Measurements from ENCODE around the gene ASB8. TPM values are rescaled to one million over a fixed set of nuclear protein-coding genes. Genes with fewer than 3 reads are reported as not detected.

ASB8 gene
- total and polyA plus RNA-seq, 9 of the 15 experiments (the other 6 are each of a cell fraction or from before 2014, with no cell fraction given) = 13.3 to 29.0 (median 19.6) TPM

DNA sequence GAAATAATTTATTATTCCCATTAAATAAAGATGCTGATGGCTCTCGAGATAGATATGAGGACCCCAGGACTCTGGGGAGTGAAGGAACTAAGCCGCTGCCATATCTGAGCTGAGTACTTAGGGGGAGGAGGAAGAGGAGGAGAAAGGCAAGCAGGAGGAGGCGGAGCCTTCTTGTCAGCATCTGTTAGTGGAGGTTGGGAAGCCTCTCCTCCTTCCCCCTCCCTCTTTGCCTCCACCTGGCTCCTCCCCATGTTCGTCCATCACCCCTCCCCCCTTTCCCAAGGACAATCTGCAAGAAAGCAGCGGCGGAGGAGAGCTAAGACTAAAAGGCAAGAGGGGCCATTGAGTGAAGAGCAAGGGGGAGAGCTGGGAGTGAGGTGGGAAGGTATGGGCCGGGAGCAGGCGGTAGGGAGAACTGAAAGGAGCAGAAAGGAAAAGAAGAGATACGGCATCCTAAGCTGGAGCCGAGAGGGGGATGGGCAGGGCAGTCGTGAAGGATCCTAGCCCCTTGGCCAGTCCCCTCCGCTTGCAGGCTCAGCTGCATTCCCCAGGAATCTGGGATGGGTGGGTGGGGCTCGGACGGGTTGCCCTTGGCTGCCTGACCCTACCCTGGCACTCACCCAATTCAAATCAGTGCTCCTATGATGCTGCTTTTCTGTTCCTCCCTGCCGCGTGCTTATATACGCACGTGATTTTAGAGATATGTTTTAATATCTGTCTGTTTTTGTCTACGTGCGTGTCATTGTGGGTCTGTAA is 38.1 kb downstream of the ASB8 start, which contains the start of gene PFKM (continued):
- TF ChIP-seq ZNF263 (CRISPR knock-in tag; IDR thresholded peaks at IDR 0.05; ENCODE audit: borderline replicate concordance) (0 out of 2 replicates have a peak, but pooled peaks have one; percentile 60), RBM25 (IDR thresholded peaks at IDR 0.05; ENCODE audit: low read depth, low read length, severe bottlenecking) (no peak), BHLHE40 (IDR thresholded peaks at IDR 0.05; ENCODE audit: low read length) (peak; percentile 80), ELK3 (CRISPR knock-in tag; IDR thresholded peaks at IDR 0.05) (no peak), RAD51 (IDR thresholded peaks at IDR 0.05; ENCODE audit: borderline replicate concordance, low read depth) (no peak), PML (IDR thresholded peaks at IDR 0.05; ENCODE audit: low read length) (no peak), ZNF134 (CRISPR knock-in tag; conservative IDR thresholded peaks at IDR 0.05) (no peak), ZNF12 (CRISPR knock-in tag; IDR thresholded peaks at IDR 0.05) (no peak), POU5F1 (IDR thresholded peaks at IDR 0.05; ENCODE audit: borderline replicate concordance, low read depth, low read length, partially characterized antibody) (no peak), ZNF431 (CRISPR knock-in tag; IDR thresholded peaks at IDR 0.05) (no peak), TCF7L2 (IDR thresholded peaks at IDR 0.05; ENCODE audit: low read depth, low read length) (no peak), ZNF764 (CRISPR knock-in tag; IDR thresholded peaks at IDR 0.05; ENCODE audit: low read depth) (no peak), GATAD2A (IDR thresholded peaks at IDR 0.05) (no peak; the same call in none of the 2 replicates), RCOR1 (IDR thresholded peaks at IDR 0.05; ENCODE audit: borderline replicate concordance in 1 of 2, low read depth in 2 of 2, low read length in 2 of 2) (peak; percentile 9 to 50; a peak in 3 of 4 replicates), ZNF165 (CRISPR knock-in tag; IDR thresholded peaks at IDR 0.05; ENCODE audit: borderline replicate concordance) (no peak), U2AF1 (optimal IDR thresholded peaks at IDR 0.05; ENCODE audit: low read depth, low read length) (no peak), POLR2AphosphoS2 (IDR thresholded peaks at IDR 0.05; ENCODE audit: low read length) (no peak), MAZ (CRISPR knock-in tag; conservative IDR thresholded peaks at IDR 0.05 in 1 of 2, IDR thresholded peaks at IDR 0.05 in 1 of 2) (peak; percentile 57 to 71; a peak in 3 of 4 replicates), PYGO2 (tag; IDR thresholded peaks at IDR 0.05) (no peak), SPI1 (IDR thresholded peaks at IDR 0.05; ENCODE audit: borderline replicate concordance, low read depth, low read length) (0 out of 2 replicates have a peak, but pooled peaks have one; percentile 17), SMARCA4 (IDR thresholded peaks at IDR 0.05) (0 out of 2 replicates have a peak, but pooled peaks have one; percentile 4), EP400 (IDR thresholded peaks at IDR 0.05) (peak; percentile 66; the same call in 1 of the 2 replicates), ZNF584 (CRISPR knock-in tag; IDR thresholded peaks at IDR 0.05; ENCODE audit: low read depth) (no peak), KLF10 (CRISPR knock-in tag; IDR thresholded peaks at IDR 0.05) (no peak), SMARCA5 (IDR thresholded peaks at IDR 0.05) (no peak)
- TF ChIP-seq, protein P1, sequence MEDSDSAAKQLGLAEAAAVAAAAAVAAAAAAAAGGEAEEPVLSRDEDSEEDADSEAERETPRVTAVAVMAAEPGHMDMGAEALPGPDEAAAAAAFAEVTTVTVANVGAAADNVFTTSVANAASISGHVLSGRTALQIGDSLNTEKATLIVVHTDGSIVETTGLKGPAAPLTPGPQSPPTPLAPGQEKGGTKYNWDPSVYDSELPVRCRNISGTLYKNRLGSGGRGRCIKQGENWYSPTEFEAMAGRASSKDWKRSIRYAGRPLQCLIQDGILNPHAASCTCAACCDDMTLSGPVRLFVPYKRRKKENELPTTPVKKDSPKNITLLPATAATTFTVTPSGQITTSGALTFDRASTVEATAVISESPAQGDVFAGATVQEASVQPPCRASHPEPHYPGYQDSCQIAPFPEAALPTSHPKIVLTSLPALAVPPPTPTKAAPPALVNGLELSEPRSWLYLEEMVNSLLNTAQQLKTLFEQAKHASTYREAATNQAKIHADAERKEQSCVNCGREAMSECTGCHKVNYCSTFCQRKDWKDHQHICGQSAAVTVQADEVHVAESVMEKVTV (CRISPR knock-in tag; IDR thresholded peaks at IDR 0.05) = no peak
- TF ChIP-seq, protein P2, sequence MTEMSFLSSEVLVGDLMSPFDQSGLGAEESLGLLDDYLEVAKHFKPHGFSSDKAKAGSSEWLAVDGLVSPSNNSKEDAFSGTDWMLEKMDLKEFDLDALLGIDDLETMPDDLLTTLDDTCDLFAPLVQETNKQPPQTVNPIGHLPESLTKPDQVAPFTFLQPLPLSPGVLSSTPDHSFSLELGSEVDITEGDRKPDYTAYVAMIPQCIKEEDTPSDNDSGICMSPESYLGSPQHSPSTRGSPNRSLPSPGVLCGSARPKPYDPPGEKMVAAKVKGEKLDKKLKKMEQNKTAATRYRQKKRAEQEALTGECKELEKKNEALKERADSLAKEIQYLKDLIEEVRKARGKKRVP (CRISPR knock-in tag; IDR thresholded peaks at IDR 0.05) = 0 out of 2 replicates have a peak, but pooled peaks have one; percentile 20
